ENCODE measurements around the gene SERINC2. TPM values are rescaled to one million over a fixed set of nuclear protein-coding genes. Genes with fewer than 3 reads are reported as not detected.

Gene SERINC2
- total and polyA plus RNA-seq, 2 of the 4 experiments (the other 2 are of a cell fraction) = 2.0 to 59.5 TPM

- no peak overlapping the region for H4K8ac ChIP-seq (ENCODE audit: low read depth in 2 of 2, low read length in 2 of 2)
- H2BK20ac ChIP-seq (ENCODE audit: low read depth, low read length) = no peak overlapping the region
- ChIA-PET CTCF (no interaction called here), POLR2A (ENCODE audit: unreplicated experiment) (interaction anchor here (0.6 kb wide), 1 partner anchor 162 kb away, joined by 4 read pairs; no protein-coding TSS in a partner anchor)
- TF ChIP-seq RAD21 (IDR thresholded peaks at IDR 0.05; ENCODE audit: low read length) (no peak), RFX5 (IDR thresholded peaks at IDR 0.05; ENCODE audit: low read depth, low read length) (no peak), MAFK (IDR thresholded peaks at IDR 0.05; ENCODE audit: low read depth, low read length) (no peak), ELK1 (IDR thresholded peaks at IDR 0.05; ENCODE audit: borderline replicate concordance, low read depth, low read length) (no peak), BHLHE40 (IDR thresholded peaks at IDR 0.05; ENCODE audit: low read depth, low read length) (no peak), SMC3 (IDR thresholded peaks at IDR 0.05; ENCODE audit: low read depth, low read length) (no peak), CEBPB (IDR thresholded peaks at IDR 0.05; ENCODE audit: low read depth, low read length) (no peak), NFE2L2 (IDR thresholded peaks at IDR 0.05; ENCODE audit: low read depth, low read length) (no peak), MXI1 (IDR thresholded peaks at IDR 0.05; ENCODE audit: borderline replicate concordance, low read depth, low read length) (no peak), FOS (IDR thresholded peaks at IDR 0.05; ENCODE audit: low read depth, low read length) (no peak), RCOR1 (IDR thresholded peaks at IDR 0.05; ENCODE audit: insufficient replicate concordance, low read length) (no peak), MAZ (IDR thresholded peaks at IDR 0.05; ENCODE audit: borderline replicate concordance, low read depth, low read length) (no peak), POLR2A (IDR thresholded peaks at IDR 0.05; ENCODE audit: low read depth, low read length) (no peak), CHD1 (IDR thresholded peaks at IDR 0.05; ENCODE audit: low read depth, low read length) (no peak)
- TF ChIP-seq, protein P1, sequence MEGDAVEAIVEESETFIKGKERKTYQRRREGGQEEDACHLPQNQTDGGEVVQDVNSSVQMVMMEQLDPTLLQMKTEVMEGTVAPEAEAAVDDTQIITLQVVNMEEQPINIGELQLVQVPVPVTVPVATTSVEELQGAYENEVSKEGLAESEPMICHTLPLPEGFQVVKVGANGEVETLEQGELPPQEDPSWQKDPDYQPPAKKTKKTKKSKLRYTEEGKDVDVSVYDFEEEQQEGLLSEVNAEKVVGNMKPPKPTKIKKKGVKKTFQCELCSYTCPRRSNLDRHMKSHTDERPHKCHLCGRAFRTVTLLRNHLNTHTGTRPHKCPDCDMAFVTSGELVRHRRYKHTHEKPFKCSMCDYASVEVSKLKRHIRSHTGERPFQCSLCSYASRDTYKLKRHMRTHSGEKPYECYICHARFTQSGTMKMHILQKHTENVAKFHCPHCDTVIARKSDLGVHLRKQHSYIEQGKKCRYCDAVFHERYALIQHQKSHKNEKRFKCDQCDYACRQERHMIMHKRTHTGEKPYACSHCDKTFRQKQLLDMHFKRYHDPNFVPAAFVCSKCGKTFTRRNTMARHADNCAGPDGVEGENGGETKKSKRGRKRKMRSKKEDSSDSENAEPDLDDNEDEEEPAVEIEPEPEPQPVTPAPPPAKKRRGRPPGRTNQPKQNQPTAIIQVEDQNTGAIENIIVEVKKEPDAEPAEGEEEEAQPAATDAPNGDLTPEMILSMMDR (conservative IDR thresholded peaks at IDR 0.05; ENCODE audit: low read depth, low read length) = no peak
- TF ChIP-seq, protein P2, sequence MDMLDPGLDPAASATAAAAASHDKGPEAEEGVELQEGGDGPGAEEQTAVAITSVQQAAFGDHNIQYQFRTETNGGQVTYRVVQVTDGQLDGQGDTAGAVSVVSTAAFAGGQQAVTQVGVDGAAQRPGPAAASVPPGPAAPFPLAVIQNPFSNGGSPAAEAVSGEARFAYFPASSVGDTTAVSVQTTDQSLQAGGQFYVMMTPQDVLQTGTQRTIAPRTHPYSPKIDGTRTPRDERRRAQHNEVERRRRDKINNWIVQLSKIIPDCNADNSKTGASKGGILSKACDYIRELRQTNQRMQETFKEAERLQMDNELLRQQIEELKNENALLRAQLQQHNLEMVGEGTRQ (IDR thresholded peaks at IDR 0.05; ENCODE audit: low read depth, low read length) = no peak
- no peak overlapping the region for H2BK5ac ChIP-seq (ENCODE audit: low read depth, low read length, poor library complexity, severe bottlenecking)
- no peak overlapping the region for H4K5ac ChIP-seq (ENCODE audit: low read depth, low read length)
- ATAC-seq (ENCODE audit: low read depth) = no peak
- H3K27ac ChIP-seq (ENCODE audit: insufficient read depth, low read length) = no peak overlapping the region
- no peak overlapping the region for H2BK15ac ChIP-seq (ENCODE audit: low read depth, low read length)
- H2BK120ac ChIP-seq (ENCODE audit: low read depth, low read length) = no peak overlapping the region
- 60% methylated on average over 1 of the region's 7 CpGs; no CpG with 5 or more reads in 1 of the 2 experiments for WGBS, 2 experiments (ENCODE audit: extremely low coverage in 2 of 2, insufficient read length in 1 of 2)
- in situ Hi-C loops (cut with MboI; ENCODE audit: low sequenced_read_pairs) = no loop called here
- no peaks in the 10 kb centered on the region for H3K9me3 ChIP-seq (ENCODE audit: control insufficient read depth, insufficient read depth, low read length)
- no peak overlapping the region for H3K56ac ChIP-seq (ENCODE audit: extremely low read depth, insufficient read depth, low read length)
- peak; percentile 67 for DNase-seq
- no peak overlapping the region; the same call in 1 of the 2 replicates for H2AK5ac ChIP-seq (ENCODE audit: low read depth, low read length)
- H3K27me3 ChIP-seq (ENCODE audit: control insufficient read depth, insufficient read depth, low read length) = no peaks in the 10 kb centered on the region
- intact Hi-C loops (cut with micrococcal nuclease) = no loop called here
- no peaks in the 10 kb centered on the region for H3K79me1 ChIP-seq (ENCODE audit: low read depth in 1 of 2, low read length in 2 of 2)
- H3K4me2 ChIP-seq (ENCODE audit: low read depth, low read length) = no peak overlapping the region
- no peak overlapping the region for H2AFZ ChIP-seq (replicated peaks; ENCODE audit: low read length, poor library complexity)
- no peak overlapping the region for H3K14ac ChIP-seq (replicated peaks; ENCODE audit: low read depth, low read length)
- H4K20me1 ChIP-seq (ENCODE audit: insufficient read depth, low read length) = no peaks in the 10 kb centered on the region
- dilution Hi-C loops (cut with HindIII; ENCODE audit: low sequenced_read_pairs, unreplicated experiment) = no loop called here
- H3K4me3 ChIP-seq (ENCODE audit: insufficient read depth, low read depth, low read length) = no peak overlapping the region
- H3K9ac ChIP-seq (ENCODE audit: low read depth, low read length) = no peak overlapping the region
- peaks cover 7% of the 10 kb centered on the region for H3K9me1 ChIP-seq (ENCODE audit: insufficient read depth, low read length)
- no peak overlapping the region for H3K18ac ChIP-seq (ENCODE audit: low read depth, low read length)
- no peak overlapping the region for H3K4ac ChIP-seq (ENCODE audit: low read depth, low read length)
- H3K23ac ChIP-seq (ENCODE audit: low read depth, low read length) = no peak overlapping the region
- H4K91ac ChIP-seq (ENCODE audit: insufficient read depth, low read depth, low read length) = no peak overlapping the region
- peaks cover 7% of the 10 kb centered on the region for H3K4me1 ChIP-seq (ENCODE audit: control insufficient read depth, insufficient read depth, low read length)
- no TSS peak for BruUV-seq (replicated peaks)
- H3K36me3 ChIP-seq (ENCODE audit: control insufficient read depth, insufficient read depth, low read length) = no peaks in the 10 kb centered on the region
- H2AK9ac ChIP-seq (replicated peaks; ENCODE audit: low read depth, low read length, poor library complexity) = peak overlapping the region; percentile 60
Measured at GRCh38 chr1:31374511-31375196, 38.4 kb upstream of the SERINC2 start.

Measured in IMR-90 (cell line).